ENCODE data around the gene BHLHE41. TPM values are rescaled to one million over a fixed set of nuclear protein-coding genes. Genes with fewer than 3 reads are reported as not detected.

Gene BHLHE41
- total RNA-seq, 2 experiments from 2014 or later: 0.36 TPM; not detected in 1

DNA sequence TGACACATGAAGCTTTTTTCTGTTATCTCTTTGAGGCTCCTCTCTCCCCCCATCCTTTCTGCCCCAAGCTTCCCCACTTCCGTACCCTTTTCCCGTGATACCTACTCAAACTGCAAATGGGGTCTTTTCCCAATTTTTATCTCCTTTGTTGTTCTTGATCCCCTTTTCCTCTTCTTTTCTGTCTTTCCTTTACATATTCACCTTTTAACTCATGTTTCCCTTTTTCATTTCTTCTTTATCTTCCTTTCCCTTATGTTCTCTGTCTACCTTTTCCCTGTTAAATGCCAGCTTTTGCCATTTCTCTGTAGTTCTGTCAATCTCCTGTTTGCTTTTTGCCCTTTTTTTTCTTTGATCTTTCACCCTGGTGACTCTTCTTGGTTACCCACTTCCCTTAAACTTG is 2.6 kb upstream of the BHLHE41 start:
- DNase-seq: no peak
- Mint-ChIP-seq H3K36me3 (no peaks in the 10 kb centered on the region), H3K4me3 (peak overlapping the region; percentile 37), H3K4me1 (peaks cover 22% of the 10 kb centered on the region), H3K9me3 (no peaks in the 10 kb centered on the region), H3K27ac (no peak overlapping the region), H3K27me3 (peaks cover 82% of the 10 kb centered on the region)
- POLR2A ChIA-PET: no interaction called here
- ATAC-seq (ENCODE audit: low read depth): no peak

GRCh38 chr12:26126340-26127284 is 1.8 kb upstream of the BHLHE41 start:
- peak; percentile 64 for DNase-seq
- peak; percentile 44 for ATAC-seq (ENCODE audit: low read depth)

GRCh38 chr12:26125400-26126339 is 833 bp upstream of the BHLHE41 start:
- Mint-ChIP-seq H3K4me3 (peak overlapping the region; percentile 83), H3K9me3 (no peaks in the 10 kb centered on the region), H3K27ac (no peak overlapping the region), H3K36me3 (no peaks in the 10 kb centered on the region), H3K27me3 (peaks cover 84% of the 10 kb centered on the region), H3K4me1 (peaks cover 27% of the 10 kb centered on the region)
- ATAC-seq (ENCODE audit: low read depth) (peak; percentile 17), DNase-seq (peak; percentile 53)
- POLR2A ChIA-PET: no interaction called here

More at GRCh38 chr12:26126340-26127284, 1.8 kb upstream of the BHLHE41 start:
- no peaks in the 10 kb centered on the region for H3K36me3 Mint-ChIP-seq
- H3K4me1 Mint-ChIP-seq: peaks cover 24% of the 10 kb centered on the region
- H3K4me3 Mint-ChIP-seq: peak overlapping the region; percentile 83
- POLR2A ChIA-PET: no interaction called here
- H3K27me3 Mint-ChIP-seq: peaks cover 83% of the 10 kb centered on the region
- H3K27ac Mint-ChIP-seq: no peak overlapping the region
- no peaks in the 10 kb centered on the region for H3K9me3 Mint-ChIP-seq

DNA sequence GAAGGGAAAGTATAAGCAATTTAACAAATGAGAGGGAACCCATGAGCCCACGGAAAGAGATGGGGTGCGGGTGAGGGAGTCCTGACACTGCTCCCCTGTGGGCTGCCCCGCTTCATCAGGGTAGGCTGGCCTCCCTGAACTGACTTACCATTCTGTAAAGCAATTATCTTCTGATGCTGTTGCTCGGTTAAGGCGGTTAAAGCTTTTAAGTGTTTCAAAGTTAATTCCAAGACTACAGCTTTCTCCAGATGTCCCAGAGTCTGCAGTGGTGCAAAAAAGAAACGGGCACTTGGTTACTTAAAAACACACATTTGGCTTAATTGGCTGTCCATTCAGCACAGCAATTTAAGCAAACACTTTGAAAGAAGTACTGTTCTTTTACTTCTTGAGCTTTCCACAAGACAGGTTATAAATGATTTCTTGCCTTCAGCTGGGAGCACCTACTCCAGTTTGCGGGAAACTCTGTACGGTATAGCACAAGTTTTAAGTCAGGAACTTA is 1.3 kb downstream of the BHLHE41 start:
- POLR2A ChIA-PET: no interaction called here
- DNase-seq (no peak), ATAC-seq (ENCODE audit: low read depth) (no peak)
- no peak overlapping the region for H3K27ac Mint-ChIP-seq
- no peaks in the 10 kb centered on the region for H3K9me3 Mint-ChIP-seq
- peaks cover 27% of the 10 kb centered on the region for H3K4me1 Mint-ChIP-seq
- no peaks in the 10 kb centered on the region for H3K36me3 Mint-ChIP-seq
- H3K4me3 Mint-ChIP-seq: peak overlapping the region; percentile 75
- peaks cover 81% of the 10 kb centered on the region for H3K27me3 Mint-ChIP-seq

- peaks cover 27% of the 10 kb centered on the region for H3K4me1 Mint-ChIP-seq
- POLR2A ChIA-PET: interaction anchor here (1.8 kb wide), 1 partner anchor 710 kb away, joined by 4 read pairs; the partner anchor contains the start of gene ITPR2
- DNase-seq: peak; percentile 51
- no peaks in the 10 kb centered on the region for H3K36me3 Mint-ChIP-seq
- H3K4me3 Mint-ChIP-seq: peak overlapping the region; percentile 75
- peak; percentile 13 for ATAC-seq (ENCODE audit: low read depth)
- H3K27me3 Mint-ChIP-seq: peaks cover 81% of the 10 kb centered on the region
- H3K9me3 Mint-ChIP-seq: no peaks in the 10 kb centered on the region
- no peak overlapping the region for H3K27ac Mint-ChIP-seq
Measured at GRCh38 chr12:26122681-26123481, 2.0 kb downstream of the BHLHE41 start.

- Mint-ChIP-seq H3K27me3 (peaks cover 80% of the 10 kb centered on the region), H3K4me3 (peak overlapping the region; percentile 63), H3K36me3 (no peaks in the 10 kb centered on the region), H3K27ac (no peak overlapping the region), H3K4me1 (peaks cover 26% of the 10 kb centered on the region), H3K9me3 (no peaks in the 10 kb centered on the region)
- ATAC-seq (ENCODE audit: low read depth): peak; percentile 53
- DNase-seq: peak; percentile 62
- POLR2A ChIA-PET: interaction anchor here (1.8 kb wide), 1 partner anchor 710 kb away, joined by 4 read pairs; the partner anchor contains the start of gene ITPR2
Measured at GRCh38 chr12:26122061-26122680, 2.7 kb downstream of the BHLHE41 start.

- POLR2A ChIA-PET: interaction anchor here (1.8 kb wide), 1 partner anchor 711 kb away, joined by 4 read pairs; the partner anchor contains the start of gene ITPR2
- Mint-ChIP-seq H3K4me3 (peak overlapping the region; percentile 63), H3K4me1 (peaks cover 26% of the 10 kb centered on the region), H3K27me3 (peaks cover 80% of the 10 kb centered on the region), H3K27ac (no peak overlapping the region), H3K36me3 (no peaks in the 10 kb centered on the region), H3K9me3 (no peaks in the 10 kb centered on the region)
- DNase-seq (no peak), ATAC-seq (ENCODE audit: low read depth) (no peak)
Measured at GRCh38 chr12:26121323-26122060, 3.3 kb downstream of the BHLHE41 start.

DNA sequence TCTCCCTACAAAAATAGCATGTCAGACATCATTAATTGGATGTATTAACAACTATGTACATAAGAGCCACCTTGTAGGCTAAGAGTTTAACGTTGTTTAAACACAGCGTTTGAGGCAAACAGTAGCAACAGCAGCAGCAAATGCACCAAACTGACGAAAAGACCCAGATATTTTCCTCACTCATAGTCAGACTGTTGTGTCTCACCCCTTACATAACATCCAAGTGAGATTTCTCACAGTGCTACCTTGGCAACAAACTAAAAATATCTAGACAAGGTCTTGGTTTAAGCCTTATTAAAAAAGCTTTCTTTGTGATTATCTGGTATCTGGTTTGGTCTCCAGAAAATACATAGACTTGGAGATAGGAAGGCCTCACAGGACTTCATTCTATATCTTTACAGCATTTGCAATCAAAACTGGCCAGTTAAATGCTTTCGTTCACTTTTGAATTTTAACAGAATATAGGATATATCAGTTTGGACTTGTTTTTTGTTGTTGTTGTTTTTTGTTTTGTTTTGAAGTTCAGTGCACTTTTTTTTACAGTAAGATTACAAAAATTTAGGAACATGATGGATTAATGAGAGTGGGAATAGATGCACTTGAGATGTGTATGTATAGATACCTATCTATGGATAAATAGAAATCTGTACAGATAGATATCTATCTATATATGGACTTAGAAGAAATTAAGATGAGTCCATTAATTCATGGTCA is 4.1 kb downstream of the BHLHE41 start:
- Mint-ChIP-seq H3K4me3 (no peak overlapping the region), H3K4me1 (peaks cover 24% of the 10 kb centered on the region), H3K27ac (no peak overlapping the region), H3K9me3 (no peaks in the 10 kb centered on the region), H3K27me3 (peaks cover 79% of the 10 kb centered on the region), H3K36me3 (no peaks in the 10 kb centered on the region)
- POLR2A ChIA-PET: interaction anchor here (1.8 kb wide), 1 partner anchor 712 kb away, joined by 4 read pairs; the partner anchor contains the start of gene ITPR2
- DNase-seq (no peak), ATAC-seq (ENCODE audit: low read depth) (no peak)

- no peak overlapping the region for H3K4me3 Mint-ChIP-seq
- ATAC-seq (ENCODE audit: low read depth): no peak
- no peak for DNase-seq
Measured at GRCh38 chr12:26119391-26119989, 5.3 kb downstream of the BHLHE41 start.

GRCh38 chr12:26118308-26118707 is 6.5 kb downstream of the BHLHE41 start:
- no peak for ATAC-seq (ENCODE audit: low read depth)
- peaks cover 15% of the 10 kb centered on the region for H3K4me1 Mint-ChIP-seq
- POLR2A ChIA-PET: no interaction called here
- no peak for DNase-seq
- no peaks in the 10 kb centered on the region for H3K36me3 Mint-ChIP-seq
- peaks cover 75% of the 10 kb centered on the region for H3K27me3 Mint-ChIP-seq
- H3K9me3 Mint-ChIP-seq: no peaks in the 10 kb centered on the region
- H3K27ac Mint-ChIP-seq: no peak overlapping the region
- H3K4me3 Mint-ChIP-seq: no peak overlapping the region

More at GRCh38 chr12:26119391-26119989, 5.3 kb downstream of the BHLHE41 start:
- no peaks in the 10 kb centered on the region for H3K36me3 Mint-ChIP-seq
- POLR2A ChIA-PET: no interaction called here
- H3K27ac Mint-ChIP-seq: no peak overlapping the region
- peaks cover 16% of the 10 kb centered on the region for H3K4me1 Mint-ChIP-seq
- no peaks in the 10 kb centered on the region for H3K9me3 Mint-ChIP-seq
- H3K27me3 Mint-ChIP-seq: peaks cover 81% of the 10 kb centered on the region
